ENCODE results near the gene LIAS. TPM values are rescaled to one million over a fixed set of nuclear protein-coding genes. Genes with fewer than 3 reads are reported as not detected.

Gene LIAS
- total and polyA plus RNA-seq, 12 donors = 12.7 to 32.4 (median 26.0) TPM

- peaks cover 0 to 91% (median 23%) of the 10 kb centered on the region in 9 donors for H3K36me3 ChIP-seq
- DNase-seq (no peak), ATAC-seq (no peak)
- intact Hi-C loops (cut with DNase I) = loop anchor here in 6 of 10 donors (5.0 to 10.0 kb wide), 6 partner anchors 60 to 847 kb away; partner anchors contain the start of genes PDS5A (in 3 of the 6), N4BP2 (in 1 of the 6), SMIM14 (in 1 of the 6) and UGDH (in 1 of the 6)
- no peaks in the 10 kb centered on the region for H3K27me3 ChIP-seq
- H3K27ac ChIP-seq = no peak overlapping the region
- WGBS, 2 donors = 92 to 95% methylated on average over 4 of the region's 4 CpGs
- no peaks in the 10 kb centered on the region for H3K9me3 ChIP-seq
- H3K4me1 ChIP-seq = peaks cover 0 to 12% (median 0%) of the 10 kb centered on the region in 9 donors
- no peak overlapping the region for H3K4me3 ChIP-seq
- TF ChIP-seq CTCF (IDR thresholded peaks at IDR 0.05) = no peak
These were observed 8.6 kb downstream of the LIAS start for GRCh38 chr4:39467464-39467863.

- no peak overlapping the region for H3K4me3 ChIP-seq
- peak; percentile 58 to 89 (median 83) for TF ChIP-seq CTCF (IDR thresholded peaks at IDR 0.05)
- intact Hi-C loops (cut with DNase I) = loop anchor here in 9 of 10 donors (1.0 to 10.0 kb wide), 9 partner anchors 58 to 845 kb away; partner anchors contain the start of genes PDS5A (in 8 of the 9), N4BP2 (in 1 of the 9), SMIM14 (in 1 of the 9) and UGDH (in 1 of the 9)
- no peaks in the 10 kb centered on the region for H3K9me3 ChIP-seq
- H3K27ac ChIP-seq = peak overlapping the region in 2 of 10 donors; percentile 11 to 66
- peaks cover 0 to 12% (median 0%) of the 10 kb centered on the region in 9 donors for H3K4me1 ChIP-seq
- no peaks in the 10 kb centered on the region for H3K27me3 ChIP-seq
- ATAC-seq (peak in 7 of 8 donors; percentile 64 to 85 (median 74)), DNase-seq (peak in 1 of 2 donors; percentile 16)
- H3K36me3 ChIP-seq = peaks cover 0 to 91% (median 14%) of the 10 kb centered on the region in 9 donors
- WGBS, 2 donors = 68% methylated on average over 4 of the region's 4 CpGs
These were observed 10.7 kb downstream of the LIAS start for GRCh38 chr4:39469429-39470077.

GRCh38 chr4:39470402-39470801 is 11.5 kb downstream of the LIAS start:
- intact Hi-C loops (cut with DNase I) = loop anchor here in 4 of 10 donors (2.0 to 5.0 kb wide), 3 partner anchors 166 to 507 kb away; partner anchors contain the start of gene PDS5A (in 4 of the 4)
- H3K4me1 ChIP-seq = peaks cover 0 to 12% (median 0%) of the 10 kb centered on the region in 9 donors
- DNase-seq (no peak), ATAC-seq (no peak)
- H3K36me3 ChIP-seq = peaks cover 0 to 91% (median 14%) of the 10 kb centered on the region in 9 donors
- no peak for TF ChIP-seq CTCF (IDR thresholded peaks at IDR 0.05)
- H3K9me3 ChIP-seq = no peaks in the 10 kb centered on the region
- H3K27ac ChIP-seq = peak overlapping the region in 1 of 10 donors; percentile 66
- H3K27me3 ChIP-seq = no peaks in the 10 kb centered on the region
- 94 to 95% methylated on average over 1 of the region's 1 CpG for WGBS, 2 donors
- H3K4me3 ChIP-seq = no peak overlapping the region

GRCh38 chr4:39472396-39472795 is 13.5 kb downstream of the LIAS start:
- Histone ChIP-seq H3K36me3 (peaks cover 0 to 91% (median 30%) of the 10 kb centered on the region in 9 donors), H3K27ac (no peak overlapping the region), H3K27me3 (no peaks in the 10 kb centered on the region), H3K4me3 (no peak overlapping the region), H3K9me3 (no peaks in the 10 kb centered on the region), H3K4me1 (peaks cover 0 to 12% (median 0%) of the 10 kb centered on the region in 9 donors)
- WGBS, 2 donors = 92 to 94% methylated on average over 3 of the region's 3 CpGs
- intact Hi-C loops (cut with DNase I) = loop anchor here in 3 of 10 donors (5.0 kb wide), 1 partner anchor 505 kb away; the partner anchor contains the start of gene PDS5A (in 3 of the 3)
- ATAC-seq = no peak
- TF ChIP-seq CTCF (IDR thresholded peaks at IDR 0.05) = no peak
- no peak for DNase-seq

Measured in heart right ventricle (tissue), 16 donors.